H1 (cell line): ENCODE data around the gene NECTIN2. TPM values are rescaled to one million over a fixed set of nuclear protein-coding genes. Genes with fewer than 3 reads are reported as not detected.

Source experiments
- CTCF ChIA-PET: fragments of 300-600 bp; sonication (Branson Sonifier 250); formaldehyde crosslinking; loops from one replicate; lab custom pipeline; 2021; ENCODE audit not compliant: partially characterized antibody; lab: Charles Lee
- POLR2A ChIA-PET: fragments of 300-600 bp; sonication (Branson Sonifier 250); formaldehyde crosslinking; loops from one replicate; lab custom pipeline; 2021; ENCODE audit warnings: inconsistent platforms; ENCODE audit not compliant: partially characterized antibody; lab: Charles Lee
- DNase-seq, 2 experiments: peaks; one replicate each; pipeline versions ENCODE4 v3.0.0 to v3.0.0-alpha.2; 2010 to 2022; ENCODE audit warnings: low spot score in 2 of 2, low read depth in 1 of 2, mixed read lengths in 1 of 2
- FAIRE-seq: peaks from 2 replicates; lab custom pipeline; 2011; peaks lifted over from hg19 to GRCh38; lab: Jason Lieb, UNC
- H2AFZ ChIP-seq: 2 replicates; pipeline ENCODE4 v1.8.1; 2012; ENCODE audit warnings: low read length, inconsistent platforms
- H2AK5ac ChIP-seq: 2 replicates; pipeline ENCODE4 v1.6.1; 2013; ENCODE audit warnings: low read depth, low read length
- H2BK120ac ChIP-seq: replicated peaks from 2 replicates; pipeline ENCODE3; 2013; ENCODE audit warnings: low read depth, low read length, inconsistent platforms
- H2BK12ac ChIP-seq: 2 replicates; pipeline ENCODE4 v1.6.1; 2013; ENCODE audit warnings: low read depth, low read length
- H2BK15ac ChIP-seq: 2 replicates; pipeline ENCODE4 v1.6.1; 2013; ENCODE audit warnings: low read length
- H2BK20ac ChIP-seq: 2 replicates; pipeline ENCODE4 v1.6.1; 2013; ENCODE audit warnings: low read length
- H2BK5ac ChIP-seq: 2 replicates; pipeline ENCODE4 v1.6.1; 2013; ENCODE audit warnings: low read depth, low read length
- H3K14ac ChIP-seq: 2 replicates; pipeline ENCODE4 v1.6.1; 2013; ENCODE audit warnings: inconsistent platforms; ENCODE audit not compliant: insufficient read length
- H3K18ac ChIP-seq: 2 replicates; pipeline ENCODE4 v1.6.1; 2013; ENCODE audit warnings: low read length; ENCODE audit errors: extremely low read depth
- H3K23ac ChIP-seq: 2 replicates; pipeline ENCODE4 v1.6.1; 2013; ENCODE audit warnings: inconsistent platforms; ENCODE audit not compliant: insufficient read length
- H3K23me2 ChIP-seq: 2 replicates; pipeline ENCODE4 v1.6.1; 2013; ENCODE audit warnings: low read depth, low read length
- H3K27ac ChIP-seq: 2 replicates; pipeline ENCODE4 v1.6.1; 2011; ENCODE audit warnings: low read depth, low read length, inconsistent platforms
- H3K27me3 ChIP-seq, 4 experiments: replicated peaks in 1 of 4; 1 replicate in 1 of 4; 2 replicates in 3 of 4; pipeline versions ENCODE4 v1.6.1 to v1.8.1; 2011 to 2013; ENCODE audit warnings: low read length in 3 of 4, mild to moderate bottlenecking in 3 of 4, inconsistent platforms in 2 of 4, mixed read lengths in 2 of 4, moderate library complexity in 1 of 4; ENCODE audit not compliant: control insufficient read depth in 3 of 4, insufficient read depth in 3 of 4; ENCODE audit errors: extremely low read depth in 1 of 4
- H3K36me3 ChIP-seq, 4 experiments: 2 replicates each; pipeline versions ENCODE4 v1.6.1 to v1.8.1; 2011 to 2013; ENCODE audit warnings: mild to moderate bottlenecking in 4 of 4, low read length in 3 of 4, moderate library complexity in 2 of 4, control low read depth in 1 of 4, inconsistent platforms in 1 of 4; ENCODE audit not compliant: insufficient read depth in 4 of 4, control insufficient read depth in 2 of 4
- H3K4ac ChIP-seq: replicated peaks from 2 replicates; pipeline ENCODE3; 2013; ENCODE audit warnings: low read length, low read depth, mixed read lengths, inconsistent platforms; ENCODE audit not compliant: insufficient read length
- H3K4me1 ChIP-seq, 4 experiments: replicated peaks in 1 of 4; 1 replicate in 1 of 4; 2 replicates in 3 of 4; pipeline versions ENCODE4 v1.6.1 to v1.8.1; 2011 to 2013; ENCODE audit warnings: low read length in 3 of 4, inconsistent platforms in 2 of 4, mixed read lengths in 1 of 4; ENCODE audit not compliant: insufficient read depth in 4 of 4, control insufficient read depth in 3 of 4
- H3K4me2 ChIP-seq, 2 experiments: 2 replicates each; pipeline versions ENCODE4 v1.6.1 to v1.8.1; 2011 to 2013; ENCODE audit warnings: low read depth in 2 of 2, low read length in 2 of 2, control low read depth in 1 of 2, inconsistent platforms in 1 of 2, mild to moderate bottlenecking in 1 of 2; ENCODE audit not compliant: insufficient read depth in 1 of 2
- H3K4me3 ChIP-seq, 4 experiments: fragments of 200-600, 300-600 bp in 1 of 4; sonication (generic), shearing (Covaris generic), sonication (Bioruptor Twin) in 1 of 4; 2 replicates each; pipeline versions ENCODE4 v1.5.1 to v1.8.1; 2011 to 2016; ENCODE audit warnings: low read length in 4 of 4, low read depth in 3 of 4, control low read depth in 2 of 4, inconsistent platforms in 2 of 4, mild to moderate bottlenecking in 2 of 4, mixed read lengths in 1 of 4, moderate library complexity in 1 of 4; ENCODE audit not compliant: insufficient read depth in 2 of 4; ENCODE audit errors: extremely low read depth in 1 of 4
- H3K56ac ChIP-seq: replicated peaks from 2 replicates; pipeline ENCODE3; 2013; ENCODE audit warnings: low read depth, mild to moderate bottlenecking, mixed read lengths, low read length, inconsistent platforms; ENCODE audit not compliant: insufficient read length
- H3K79me1 ChIP-seq: 2 replicates; pipeline ENCODE4 v1.6.1; 2013; ENCODE audit warnings: low read depth, low read length, control low read depth
- H3K79me2 ChIP-seq, 2 experiments: 2 replicates each; pipeline versions ENCODE4 v1.6.1 to v1.8.1; 2012 to 2013; ENCODE audit warnings: low read length in 2 of 2, mild to moderate bottlenecking in 2 of 2, inconsistent platforms in 1 of 2; ENCODE audit not compliant: insufficient read depth in 2 of 2, control insufficient read depth in 1 of 2
- H3K9ac ChIP-seq, 4 experiments: replicated peaks in 1 of 4; 1 replicate in 1 of 4; 2 replicates in 3 of 4; pipeline versions ENCODE4 v1.6.1 to v1.8.1; 2011 to 2013; ENCODE audit warnings: low read depth in 3 of 4, low read length in 3 of 4, control low read depth in 2 of 4, mild to moderate bottlenecking in 2 of 4, moderate library complexity in 2 of 4, inconsistent platforms in 1 of 4; ENCODE audit errors: extremely low read depth in 1 of 4
- H3K9me3 ChIP-seq, 2 experiments: 2 replicates each; pipeline versions ENCODE4 v1.6.1 to v1.8.1; 2012 to 2013; ENCODE audit warnings: mild to moderate bottlenecking in 2 of 2, moderate library complexity in 2 of 2, control low read depth in 1 of 2, inconsistent platforms in 1 of 2, low read depth in 1 of 2, low read length in 1 of 2, mixed read lengths in 1 of 2; ENCODE audit not compliant: insufficient read depth in 2 of 2
- H4K20me1 ChIP-seq, 2 experiments: replicated peaks in 1 of 2; 2 replicates each; pipeline versions ENCODE3 to v1.8.1; 2011 to 2013; ENCODE audit warnings: inconsistent platforms in 2 of 2, low read length in 2 of 2, mild to moderate bottlenecking in 1 of 2; ENCODE audit not compliant: insufficient read depth in 2 of 2, control insufficient read depth in 1 of 2
- H4K5ac ChIP-seq: 2 replicates; pipeline ENCODE4 v1.6.1; 2013; ENCODE audit warnings: low read length, low read depth, mixed read lengths, inconsistent platforms; ENCODE audit not compliant: insufficient read length
- H4K8ac ChIP-seq: 2 replicates; pipeline ENCODE4 v1.8.0; 2013; ENCODE audit warnings: mild to moderate bottlenecking, moderate library complexity, low read length, inconsistent platforms; ENCODE audit not compliant: insufficient read depth; ENCODE audit errors: extremely low read depth
- H4K91ac ChIP-seq: replicated peaks from 2 replicates; pipeline ENCODE3; 2013; ENCODE audit warnings: low read length, mixed read lengths, inconsistent platforms; ENCODE audit not compliant: insufficient read length
- BACH1 ChIP-seq: IDR thresholded peaks from 2 replicates; pipeline ENCODE4 v1.6.1; 2012; ENCODE audit warnings: low read length, improper control_type of control experiment
- EP300 ChIP-seq, 2 experiments: IDR thresholded peaks; 1 replicate in 1 of 2; 2 replicates in 1 of 2; pipeline ENCODE4 v1.6.1; 2011 to 2012; ENCODE audit warnings: low read depth in 2 of 2, low read length in 2 of 2, mild to moderate bottlenecking in 2 of 2, borderline replicate concordance in 1 of 2, inconsistent platforms in 1 of 2, moderate library complexity in 1 of 2
- NANOG ChIP-seq: IDR thresholded peaks from 2 replicates; pipeline ENCODE4 v1.6.1; 2011; ENCODE audit warnings: low read length, low read depth, mild to moderate bottlenecking, inconsistent platforms; ENCODE audit not compliant: insufficient read depth, poor library complexity, severe bottlenecking
- POU5F1 ChIP-seq: IDR thresholded peaks from 2 replicates; pipeline ENCODE4 v1.6.1; 2011; ENCODE audit warnings: low read depth, mild to moderate bottlenecking, low read length, moderate library complexity
- RNF2 ChIP-seq: fragments of 200-900, 300-1000 bp; sonication (generic); IDR thresholded peaks from 2 replicates; pipeline ENCODE4 v1.7.1; 2016; ENCODE audit warnings: borderline replicate concordance, low read depth, mild to moderate bottlenecking, antibody characterized with exemption, low read length; ENCODE audit not compliant: poor library complexity, severe bottlenecking; ENCODE audit errors: missing control alignments
- WGBS, 2 experiments: shearing (Covaris generic) in 1 of 2; methylation state at CpG; one replicate each; pipeline versions ENCODE4 v1.1.6 to v1.1.7; 2013 to 2015; ENCODE audit warnings: low lambda C conversion rate in 2 of 2, mixed read lengths in 2 of 2, inconsistent platforms in 1 of 2, low coverage in 1 of 2, missing lambda C conversion rate in 1 of 2; ENCODE audit not compliant: insufficient replicate concordance in 2 of 2, insufficient coverage in 1 of 2, insufficient read length in 1 of 2; ENCODE audit errors: extremely low coverage in 1 of 2, missing lambda C conversion rate in 1 of 2; 5-methylcytosine and 5-hydroxymethylcytosine counted together
- polyA plus RNA-seq, 7 experiments: library from polyadenylated mRNA; depleted of rRNA in 3 of 7; stranded (reverse) in 5 of 7; unstranded in 2 of 7; fragments of >200 nt in 5 of 7; fragments of 200-250 nt in 2 of 7; gene quantifications; 1 replicate in 5 of 7; 2 replicates in 1 of 7; 4 replicates in 1 of 7; pipeline versions ENCODE4 v1.2.1 to v1.2.3, GENCODE V29; 2011 to 2013; ENCODE audit warnings: missing spikeins in 2 of 7, mixed read lengths in 2 of 7
- total RNA-seq: library from RNA; stranded (reverse); fragmentation: NEBNext Ultra II Directional; extraction: Animal tissue kit (Norgen Biotek cat#: 25700); gene quantifications from 2 replicates; pipeline ENCODE4 v1.2.1, GENCODE V29; 2021

Gene NECTIN2
- total and polyA plus RNA-seq, 2 of the 8 experiments (the other 6 are each of a cell fraction or from before 2014, with no cell fraction given), result 184 to 237 TPM

- no peaks in the 10 kb centered on the region; a peak in 1 of 4 replicates for H3K79me2 ChIP-seq
- DNase-seq, result no peak
- H2BK5ac ChIP-seq, result no peak overlapping the region
- peaks cover 38 to 65% (median 52%) of the 10 kb centered on the region in 4 experiments for H3K36me3 ChIP-seq
- H3K56ac ChIP-seq, result no peak overlapping the region
- no peaks in the 10 kb centered on the region; the same call in 1 of the 2 replicates for H3K23me2 ChIP-seq
- no peak overlapping the region for H3K18ac ChIP-seq
- no peak overlapping the region for H2BK120ac ChIP-seq
- TF ChIP-seq EP300 (IDR thresholded peaks at IDR 0.05; ENCODE audit: borderline replicate concordance in 1 of 2, low read depth in 2 of 2, low read length in 2 of 2) (no peak), POU5F1 (no peak), BACH1 (no peak), NANOG (no peak), RNF2 (no peak)
- no peak overlapping the region for H3K27ac ChIP-seq
- peaks cover 6 to 23% of the 10 kb centered on the region in 2 experiments for H4K20me1 ChIP-seq
- no peak overlapping the region for H3K14ac ChIP-seq
- no peak overlapping the region for H2BK12ac ChIP-seq
- H2AK5ac ChIP-seq, result no peak overlapping the region
- H3K23ac ChIP-seq, result no peak overlapping the region
- H4K91ac ChIP-seq, result no peak overlapping the region
- no peak overlapping the region for H3K4me3 ChIP-seq
- ChIA-PET POLR2A (interaction anchor here (0.8 to 4.0 kb wide), 6 partner anchors 11 to 83 kb away, joined by 3 to 23 read pairs (median 6); no protein-coding TSS in a partner anchor), CTCF (interaction anchor here (1.2 to 1.8 kb wide), 2 partner anchors 23 to 32 kb away, joined by 4 to 6 read pairs; no protein-coding TSS in a partner anchor)
- H3K4me1 ChIP-seq, result no peaks in the 10 kb centered on the region; a peak in 1 of 7 replicates
- H3K9me3 ChIP-seq, result no peaks in the 10 kb centered on the region
- WGBS, 2 experiments, result 92% methylated on average over 12 of the region's 14 CpGs; no CpG with 5 or more reads in 1 of the 2 experiments
- no peak overlapping the region for H3K9ac ChIP-seq
- H3K4ac ChIP-seq, result no peak overlapping the region
- no peaks in the 10 kb centered on the region for H3K27me3 ChIP-seq
- H4K8ac ChIP-seq, result no peak overlapping the region
- no peaks in the 10 kb centered on the region for H3K79me1 ChIP-seq
- H3K4me2 ChIP-seq, result no peak overlapping the region
- H2AFZ ChIP-seq, result no peak overlapping the region
- H4K5ac ChIP-seq, result no peak overlapping the region
- H2BK15ac ChIP-seq, result no peak overlapping the region
- no peak overlapping the region for H2BK20ac ChIP-seq
- no peak for FAIRE-seq
These were observed 25.7 kb downstream of the NECTIN2 start for GRCh38 chr19:44871809-44872208.
